ENCODE measurements around the gene CUEDC2.

DNA sequence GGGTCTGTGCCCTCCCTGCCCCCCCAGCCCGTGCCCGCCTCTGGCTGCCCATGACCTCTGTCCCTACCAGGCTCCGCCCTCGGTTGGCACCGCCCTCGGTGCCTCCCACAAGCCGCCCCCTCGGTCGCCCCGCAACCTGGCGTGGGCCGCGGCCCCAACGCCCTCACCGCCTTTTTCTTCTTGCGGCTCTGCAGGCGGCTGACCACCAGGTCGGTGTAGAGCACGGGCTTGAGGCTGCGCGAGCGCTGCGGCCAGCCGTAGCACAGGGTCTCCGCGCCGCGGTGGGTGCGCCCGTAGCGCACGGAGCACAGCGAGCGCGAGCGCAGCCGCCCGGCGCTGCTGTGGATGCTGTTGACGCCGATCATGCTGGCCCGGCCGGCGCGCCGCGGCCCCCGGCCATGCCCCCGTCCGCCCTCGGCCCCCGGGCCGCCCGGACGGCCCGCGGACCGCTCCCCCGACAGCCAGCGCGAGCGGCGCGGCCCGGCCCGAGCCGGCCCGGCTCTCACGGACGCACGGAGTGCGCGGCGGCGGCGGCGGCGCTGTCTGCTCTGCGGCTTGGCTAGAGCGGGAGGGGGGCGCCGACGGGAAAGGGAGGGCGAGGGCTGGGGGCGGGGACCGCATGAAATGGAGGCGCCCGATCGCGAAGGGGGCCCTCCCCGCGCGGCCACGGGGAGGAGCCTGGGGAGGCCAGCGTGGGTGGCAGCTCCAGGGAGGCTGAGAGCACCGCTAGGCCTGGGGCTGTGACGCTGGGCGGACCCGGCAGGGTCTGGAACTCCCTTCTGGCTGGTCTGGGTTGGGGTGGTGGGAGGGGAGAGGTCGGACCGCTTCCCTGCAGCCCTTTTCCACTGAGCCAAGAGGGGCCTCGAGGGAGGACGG lies 23.4 kb downstream of the CUEDC2 start:
- TF ChIP-seq, protein P1, sequence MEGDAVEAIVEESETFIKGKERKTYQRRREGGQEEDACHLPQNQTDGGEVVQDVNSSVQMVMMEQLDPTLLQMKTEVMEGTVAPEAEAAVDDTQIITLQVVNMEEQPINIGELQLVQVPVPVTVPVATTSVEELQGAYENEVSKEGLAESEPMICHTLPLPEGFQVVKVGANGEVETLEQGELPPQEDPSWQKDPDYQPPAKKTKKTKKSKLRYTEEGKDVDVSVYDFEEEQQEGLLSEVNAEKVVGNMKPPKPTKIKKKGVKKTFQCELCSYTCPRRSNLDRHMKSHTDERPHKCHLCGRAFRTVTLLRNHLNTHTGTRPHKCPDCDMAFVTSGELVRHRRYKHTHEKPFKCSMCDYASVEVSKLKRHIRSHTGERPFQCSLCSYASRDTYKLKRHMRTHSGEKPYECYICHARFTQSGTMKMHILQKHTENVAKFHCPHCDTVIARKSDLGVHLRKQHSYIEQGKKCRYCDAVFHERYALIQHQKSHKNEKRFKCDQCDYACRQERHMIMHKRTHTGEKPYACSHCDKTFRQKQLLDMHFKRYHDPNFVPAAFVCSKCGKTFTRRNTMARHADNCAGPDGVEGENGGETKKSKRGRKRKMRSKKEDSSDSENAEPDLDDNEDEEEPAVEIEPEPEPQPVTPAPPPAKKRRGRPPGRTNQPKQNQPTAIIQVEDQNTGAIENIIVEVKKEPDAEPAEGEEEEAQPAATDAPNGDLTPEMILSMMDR (IDR thresholded peaks at IDR 0.05), result no peak
- TF ChIP-seq POLR2AphosphoS5 (IDR thresholded peaks at IDR 0.05) (no peak), POLR2A (IDR thresholded peaks at IDR 0.05) (no peak)

All from prostate gland (tissue), 2 donors.